PC-3 (cell line): ENCODE data around the gene ZNF136. TPM values are rescaled to one million over a fixed set of nuclear protein-coding genes. Genes with fewer than 3 reads are reported as not detected.

Experiments
- ATAC-seq: fragments of 200-7000 bp; cut with Tn5 transposase; 2 replicates; pipeline ENCODE4 v1.9.1; 2020; ENCODE audit warnings: mild to moderate bottlenecking, moderate library complexity
- BruUV-seq: library from RNA; stranded (reverse); fragments of 400-500 nt; replicated peaks from 2 replicates; lab custom pipeline; 2021; lab: Mats Ljungman, UMichigan
- CTCF ChIA-PET: fragments of 300-600 bp; sonication (Branson Sonifier 250); formaldehyde crosslinking; loops from one replicate; lab custom pipeline; 2022; ENCODE audit warnings: antibody characterized with exemption; lab: Charles Lee
- POLR2A ChIA-PET: fragments of 300-600 bp; sonication (Branson Sonifier 250); formaldehyde crosslinking; loops from one replicate; lab custom pipeline; 2022; ENCODE audit warnings: antibody characterized with exemption; ENCODE audit not compliant: unreplicated experiment; lab: Charles Lee
- DNase-seq: peaks from one replicate; pipeline ENCODE4 v3.0.0-alpha.2; 2015
- H2AFZ ChIP-seq: fragments of 300-600 bp; sonication (generic); 2 replicates; pipeline ENCODE4 v1.6.0; 2016; ENCODE audit warnings: antibody characterized with exemption, low read length
- H3F3A ChIP-seq: fragments of 300-600 bp; sonication (generic); one replicate; pipeline ENCODE4 v1.6.0; 2017; ENCODE audit warnings: antibody characterized with exemption, low read length, control low read depth, mild to moderate bottlenecking; ENCODE audit not compliant: unreplicated experiment
- H3K27ac ChIP-seq: fragments of 300-600 bp; sonication (generic); 2 replicates; pipeline ENCODE4 v1.5.1; 2016; ENCODE audit warnings: mild to moderate bottlenecking, low read length
- H3K27me3 ChIP-seq: fragments of 300-600 bp; sonication (generic); 2 replicates; pipeline ENCODE4 v1.6.1; 2016; ENCODE audit warnings: low read length, mixed read lengths
- H3K36me3 ChIP-seq: fragments of 300-600 bp; sonication (generic); 2 replicates; pipeline ENCODE4 v1.6.1; 2016; ENCODE audit warnings: low read depth, mixed run types, low read length, mixed read lengths
- H3K4me1 ChIP-seq: fragments of 300-600 bp; sonication (generic); 2 replicates; pipeline ENCODE4 v1.5.1; 2016; ENCODE audit warnings: low read length; ENCODE audit not compliant: insufficient read depth
- H3K4me2 ChIP-seq: fragments of 300-600 bp; sonication (generic); 2 replicates; pipeline ENCODE4 v1.6.0; 2016; ENCODE audit warnings: low read length
- H3K4me3 ChIP-seq: fragments of 300-600 bp; sonication (generic); 2 replicates; pipeline ENCODE4 v1.5.1; 2016; ENCODE audit warnings: mild to moderate bottlenecking, low read length, mixed read lengths
- H3K79me2 ChIP-seq: fragments of 300-600 bp; sonication (generic); 2 replicates; pipeline ENCODE4 v1.6.1; 2017; ENCODE audit warnings: low read length, mixed read lengths
- H3K9ac ChIP-seq: fragments of 300-600 bp; sonication (generic); 2 replicates; pipeline ENCODE4 v1.6.0; 2016; ENCODE audit warnings: mild to moderate bottlenecking, low read length
- H3K9me2 ChIP-seq: fragments of 300-600 bp; sonication (generic); replicated peaks from 2 replicates; pipeline ENCODE4 v1.6.1; 2016; ENCODE audit warnings: mixed run types, low read length, mixed read lengths
- H3K9me3 ChIP-seq: fragments of 300-600 bp; sonication (generic); 2 replicates; pipeline ENCODE4 v1.6.1; 2016; ENCODE audit warnings: low read length, mixed read lengths
- H4K20me1 ChIP-seq: fragments of 300-600 bp; sonication (generic); 2 replicates; pipeline ENCODE4 v1.6.1; 2016; ENCODE audit warnings: low read length, mixed read lengths
- EZH2 ChIP-seq: fragments of 300-600 bp; sonication (generic); IDR thresholded peaks from one replicate; pipeline ENCODE4 v1.6.1; 2017; ENCODE audit warnings: antibody characterized with exemption, mild to moderate bottlenecking, low read length; ENCODE audit not compliant: unreplicated experiment
- EZH2phosphoT487 ChIP-seq: fragments of 300-600 bp; sonication (generic); IDR thresholded peaks from 2 replicates; pipeline ENCODE4 v1.6.1; 2018; ENCODE audit warnings: mild to moderate bottlenecking, antibody characterized with exemption, low read length, borderline replicate concordance
- intact Hi-C: fragments of 100-400 bp; cut with micrococcal nuclease; formaldehyde crosslinking; loops from 2 replicates; pipeline ENCODE4 v1.9.0; 2023
- total RNA-seq: library from RNA; depleted of rRNA; stranded (reverse); fragments of >200 nt; gene quantifications from 2 replicates; pipeline ENCODE4 v1.2.3, GENCODE V29; 2014
- TF ChIP-seq, protein P1 (sequence below): fragments of 300-600 bp; sonication (generic); conservative IDR thresholded peaks from 2 replicates; pipeline ENCODE4 v1.5.1; 2017; ENCODE audit warnings: antibody characterized with exemption, low read depth, mild to moderate bottlenecking, low read length

The ZNF136 gene
- total RNA-seq, 1 experiment from 2014 or later: 7.9 TPM

DNA sequence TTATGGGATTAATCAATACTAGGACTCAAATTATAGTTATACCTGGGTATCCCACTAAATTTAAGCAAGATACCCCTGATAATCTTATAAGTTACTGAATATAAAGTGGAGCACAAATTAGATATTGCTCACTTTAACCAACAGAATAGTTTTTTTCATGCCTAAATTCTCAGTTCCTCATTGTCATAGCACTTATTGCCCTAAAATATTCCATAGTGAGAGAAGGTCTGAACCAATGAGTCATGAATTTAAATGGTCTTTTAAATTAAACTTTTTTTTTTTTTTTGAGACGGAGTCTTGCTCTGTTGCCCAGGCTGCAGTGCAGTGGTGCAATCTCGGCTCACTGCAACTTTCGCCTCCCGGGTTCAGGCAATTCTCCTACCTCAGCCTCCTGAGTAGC, 42.4 kb downstream of the ZNF136 start:
- no peak overlapping the region for H3K4me3 ChIP-seq
- intact Hi-C loops: no loop called here
- H3K4me2 ChIP-seq: no peak overlapping the region
- H4K20me1 ChIP-seq: no peaks in the 10 kb centered on the region
- ChIA-PET CTCF (no interaction called here), POLR2A (no interaction called here)
- no peak overlapping the region for H3K27ac ChIP-seq
- H3K9ac ChIP-seq: no peak overlapping the region
- ATAC-seq (no peak), DNase-seq (no peak)
- TF ChIP-seq, protein P1, sequence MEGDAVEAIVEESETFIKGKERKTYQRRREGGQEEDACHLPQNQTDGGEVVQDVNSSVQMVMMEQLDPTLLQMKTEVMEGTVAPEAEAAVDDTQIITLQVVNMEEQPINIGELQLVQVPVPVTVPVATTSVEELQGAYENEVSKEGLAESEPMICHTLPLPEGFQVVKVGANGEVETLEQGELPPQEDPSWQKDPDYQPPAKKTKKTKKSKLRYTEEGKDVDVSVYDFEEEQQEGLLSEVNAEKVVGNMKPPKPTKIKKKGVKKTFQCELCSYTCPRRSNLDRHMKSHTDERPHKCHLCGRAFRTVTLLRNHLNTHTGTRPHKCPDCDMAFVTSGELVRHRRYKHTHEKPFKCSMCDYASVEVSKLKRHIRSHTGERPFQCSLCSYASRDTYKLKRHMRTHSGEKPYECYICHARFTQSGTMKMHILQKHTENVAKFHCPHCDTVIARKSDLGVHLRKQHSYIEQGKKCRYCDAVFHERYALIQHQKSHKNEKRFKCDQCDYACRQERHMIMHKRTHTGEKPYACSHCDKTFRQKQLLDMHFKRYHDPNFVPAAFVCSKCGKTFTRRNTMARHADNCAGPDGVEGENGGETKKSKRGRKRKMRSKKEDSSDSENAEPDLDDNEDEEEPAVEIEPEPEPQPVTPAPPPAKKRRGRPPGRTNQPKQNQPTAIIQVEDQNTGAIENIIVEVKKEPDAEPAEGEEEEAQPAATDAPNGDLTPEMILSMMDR: no peak
- TF ChIP-seq EZH2: no peak
- TF ChIP-seq EZH2phosphoT487: no peak
- H3K79me2 ChIP-seq: no peaks in the 10 kb centered on the region
- peaks cover 22% of the 10 kb centered on the region; the same call in 1 of the 2 replicates for H3K36me3 ChIP-seq
- H3F3A ChIP-seq: no peaks in the 10 kb centered on the region
- H3K9me2 ChIP-seq: no peaks in the 10 kb centered on the region
- BruUV-seq: no TSS peak
- peaks cover 46% of the 10 kb centered on the region for H3K9me3 ChIP-seq
- no peaks in the 10 kb centered on the region for H3K4me1 ChIP-seq
- no peak overlapping the region for H2AFZ ChIP-seq
- H3K27me3 ChIP-seq: no peaks in the 10 kb centered on the region

DNA sequence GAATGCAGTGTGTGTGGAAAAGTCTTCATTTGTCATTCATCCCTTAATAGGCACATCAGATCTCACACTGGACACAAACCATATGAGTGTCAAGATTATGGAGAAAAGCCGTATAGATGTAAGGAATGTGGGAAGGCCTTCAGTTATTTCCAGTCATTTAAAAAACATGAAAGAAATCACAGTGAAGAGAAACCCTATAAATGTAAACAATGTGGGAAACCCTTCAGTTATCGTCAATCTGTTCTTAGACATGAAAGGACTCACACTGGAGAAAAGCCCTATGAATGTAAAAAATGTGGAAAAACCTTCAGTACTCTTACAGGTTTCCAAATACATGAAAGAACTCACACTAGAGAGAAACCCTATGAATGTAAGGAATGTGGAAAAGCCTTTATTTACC, 45.3 kb downstream of the ZNF136 start:
- H3K4me1 ChIP-seq: no peaks in the 10 kb centered on the region
- intact Hi-C loops: no loop called here
- no peaks in the 10 kb centered on the region for H4K20me1 ChIP-seq
- H3K4me2 ChIP-seq: no peak overlapping the region
- H3K36me3 ChIP-seq: peaks cover 25% of the 10 kb centered on the region; the same call in 1 of the 2 replicates
- TF ChIP-seq EZH2phosphoT487 (no peak), EZH2 (no peak)
- TF ChIP-seq, protein P1: no peak
- H3K9ac ChIP-seq: no peak overlapping the region
- no peak overlapping the region for H3K27ac ChIP-seq
- ChIA-PET POLR2A (no interaction called here), CTCF (no interaction called here)
- no peak overlapping the region for H2AFZ ChIP-seq
- DNase-seq (no peak), ATAC-seq (no peak)
- no peaks in the 10 kb centered on the region for H3F3A ChIP-seq
- no peak overlapping the region for H3K4me3 ChIP-seq
- no peaks in the 10 kb centered on the region for H3K27me3 ChIP-seq
- peaks cover 52% of the 10 kb centered on the region for H3K9me3 ChIP-seq
- H3K9me2 ChIP-seq: no peaks in the 10 kb centered on the region
- H3K79me2 ChIP-seq: no peaks in the 10 kb centered on the region
- no TSS peak for BruUV-seq

DNA sequence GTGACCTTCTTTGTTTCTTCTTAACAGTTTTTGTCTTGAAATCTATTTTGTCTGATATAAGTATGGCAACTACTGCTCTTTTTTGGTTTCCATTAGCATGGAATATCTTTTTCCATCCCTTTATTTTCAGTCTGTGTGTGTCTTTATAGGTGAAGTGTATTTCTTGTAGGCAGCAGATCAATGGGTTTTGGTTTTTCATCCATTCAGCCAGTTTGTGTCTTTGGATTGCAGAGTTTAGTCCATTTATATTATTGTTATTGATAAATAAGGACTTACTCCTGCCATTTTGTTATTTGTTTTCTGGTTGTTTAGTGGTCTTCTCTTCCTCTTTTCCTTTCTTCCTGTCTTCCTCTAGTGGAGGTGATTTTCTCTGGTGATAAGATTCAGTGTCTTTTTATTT, 54.4 kb downstream of the ZNF136 start:
- Histone ChIP-seq H3K4me1 (no peaks in the 10 kb centered on the region), H3K9ac (no peak overlapping the region), H3K36me3 (peaks cover 19% of the 10 kb centered on the region; the same call in 1 of the 2 replicates), H3K9me3 (peaks cover 53% of the 10 kb centered on the region), H3K27me3 (no peaks in the 10 kb centered on the region), H2AFZ (no peak overlapping the region), H3K9me2 (no peaks in the 10 kb centered on the region), H3K4me3 (no peak overlapping the region), H3K79me2 (no peaks in the 10 kb centered on the region), H4K20me1 (no peaks in the 10 kb centered on the region), H3F3A (no peaks in the 10 kb centered on the region), H3K4me2 (no peak overlapping the region), H3K27ac (no peak overlapping the region)
- intact Hi-C loops: no loop called here
- no peak for DNase-seq
- ChIA-PET CTCF (no interaction called here), POLR2A (no interaction called here)
- no peak for ATAC-seq
- TF ChIP-seq EZH2phosphoT487 (no peak), EZH2 (no peak)
- TF ChIP-seq, protein P1: no peak
- no TSS peak for BruUV-seq
